ENCODE results near the gene TNFSF4.
"Not testable (repeated sequence)": the region's sequence is repeated elsewhere in the genome, so short reads cannot be mapped to it uniquely, and the experiment has no call there.

TNFSF4 gene

DNA sequence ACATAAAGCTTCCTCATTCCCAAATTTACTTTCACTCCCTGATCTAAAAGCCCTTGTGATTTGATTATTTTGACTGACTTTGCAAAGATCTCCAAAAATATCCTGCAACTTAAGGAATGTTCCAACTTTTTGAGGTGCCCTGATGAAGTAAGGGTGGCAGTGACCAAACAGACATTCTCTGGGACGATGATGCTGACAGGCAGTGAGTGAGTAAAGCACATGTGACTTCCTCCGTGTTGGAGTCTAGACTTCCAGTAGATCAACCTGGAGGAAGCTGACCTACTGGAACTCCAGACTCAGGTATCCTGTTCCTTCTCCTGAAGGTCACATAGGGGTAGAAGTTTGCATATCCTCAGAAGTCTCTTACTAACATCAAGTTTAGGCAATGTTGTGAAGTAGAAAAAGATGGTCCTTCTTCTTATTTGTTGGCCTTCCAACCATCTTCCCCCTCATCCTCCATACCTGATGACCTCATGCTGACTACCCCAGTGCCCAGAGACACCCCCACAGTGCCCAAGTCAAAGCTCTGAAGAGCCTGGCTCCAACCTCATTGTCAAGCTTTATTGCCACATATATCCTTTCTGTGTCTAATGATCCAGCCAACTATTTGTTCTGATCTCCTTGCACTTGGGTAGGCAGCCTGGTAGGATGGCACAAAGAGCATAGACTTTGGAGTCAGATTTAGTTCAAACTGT is 16.0 kb downstream of the TNFSF4 start:
- H3K36me3 Mint-ChIP-seq = peaks cover 8% of the 10 kb centered on the region
- peaks cover 9% of the 10 kb centered on the region for H3K4me1 Mint-ChIP-seq
- H3K27me3 Mint-ChIP-seq = no peaks in the 10 kb centered on the region
- H3K27ac Mint-ChIP-seq = no peak overlapping the region
- H3K9me3 Mint-ChIP-seq = no peaks in the 10 kb centered on the region
- H3K4me3 Mint-ChIP-seq = no peak overlapping the region

DNA sequence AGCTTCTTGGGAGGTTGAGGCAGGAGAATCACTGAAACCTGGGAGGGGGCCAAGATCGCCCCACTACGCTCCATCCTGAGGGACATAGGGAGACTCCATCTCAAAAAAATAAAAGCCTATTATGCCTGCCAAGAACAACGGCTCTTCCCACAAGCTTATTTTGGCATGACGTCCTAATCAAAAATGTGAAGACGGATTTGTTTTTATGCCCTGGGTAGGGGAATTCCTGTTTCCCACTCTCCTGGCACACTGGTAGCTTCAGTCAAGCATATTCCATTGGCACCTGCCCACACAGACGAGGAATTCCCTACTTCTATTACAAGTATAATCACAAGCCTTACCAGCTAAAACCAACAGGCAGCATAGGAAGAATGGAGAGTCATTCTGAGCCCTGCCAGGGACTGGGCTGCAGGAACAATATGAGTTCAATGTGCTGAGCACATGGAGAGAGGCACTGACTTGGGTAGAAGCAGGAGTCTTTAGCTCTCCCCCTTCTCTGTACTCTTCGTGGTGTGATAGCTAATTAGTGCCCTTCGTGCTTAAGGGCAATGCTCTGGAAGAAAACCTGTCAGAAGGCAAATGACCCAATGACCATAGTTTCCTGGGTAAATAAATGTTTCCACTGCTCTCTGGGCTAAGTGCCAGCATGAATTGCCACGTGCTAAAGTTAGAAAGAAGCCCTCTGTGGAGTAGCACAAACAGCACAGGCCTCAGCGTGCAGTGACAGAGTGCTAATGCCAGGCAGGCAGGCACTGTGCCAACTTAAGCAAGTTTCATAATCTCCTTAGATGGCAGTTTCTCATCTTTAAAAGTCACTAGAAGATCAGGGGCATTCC is 16.8 kb downstream of the TNFSF4 start:
- no peaks in the 10 kb centered on the region for H3K9me3 Mint-ChIP-seq
- H3K27me3 Mint-ChIP-seq = no peaks in the 10 kb centered on the region
- peaks cover 8% of the 10 kb centered on the region for H3K36me3 Mint-ChIP-seq
- H3K27ac Mint-ChIP-seq = no peak overlapping the region
- H3K4me1 Mint-ChIP-seq = peaks cover 9% of the 10 kb centered on the region
- no peak overlapping the region for H3K4me3 Mint-ChIP-seq

DNA sequence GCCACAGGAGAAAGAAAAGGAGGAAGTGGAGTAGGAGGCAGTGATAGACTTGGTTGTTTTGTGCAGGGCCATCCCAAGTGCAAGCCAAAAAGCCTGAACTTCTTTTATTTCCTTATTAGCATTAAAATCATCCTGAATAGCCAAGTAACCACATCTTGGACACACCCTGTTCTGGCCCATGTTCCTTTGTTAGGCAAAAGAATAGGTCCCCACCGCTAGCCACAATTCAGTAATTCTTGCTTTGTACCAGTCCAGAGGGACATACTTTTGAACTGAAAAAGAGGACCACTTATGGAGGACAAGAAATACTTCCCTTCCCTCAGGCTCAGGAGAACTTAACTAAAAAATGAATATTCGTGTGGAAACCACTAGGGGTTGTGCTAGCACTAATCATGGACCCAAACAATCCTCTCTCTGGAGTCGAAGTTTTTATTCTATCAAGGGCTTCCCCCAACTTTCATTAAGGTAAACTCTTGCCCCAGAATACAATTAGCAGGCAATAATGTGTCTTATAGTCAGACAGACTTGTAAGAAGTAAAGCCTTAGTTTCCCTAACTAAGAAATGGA is 19.4 kb downstream of the TNFSF4 start:
- peaks cover 6% of the 10 kb centered on the region for H3K36me3 Mint-ChIP-seq
- H3K4me3 Mint-ChIP-seq = no peak overlapping the region
- no peaks in the 10 kb centered on the region for H3K9me3 Mint-ChIP-seq
- H3K27me3 Mint-ChIP-seq = no peaks in the 10 kb centered on the region
- peaks cover 9% of the 10 kb centered on the region for H3K4me1 Mint-ChIP-seq
- no peak overlapping the region for H3K27ac Mint-ChIP-seq

- no peaks in the 10 kb centered on the region for H3K27me3 Mint-ChIP-seq
- no peak overlapping the region for H3K4me3 Mint-ChIP-seq
- no peaks in the 10 kb centered on the region for H3K4me1 Mint-ChIP-seq
- no peak overlapping the region for H3K27ac Mint-ChIP-seq
- peaks cover 6% of the 10 kb centered on the region for H3K9me3 Mint-ChIP-seq
- H3K36me3 Mint-ChIP-seq = peaks cover 6% of the 10 kb centered on the region
These were observed 25.3 kb downstream of the TNFSF4 start for GRCh38 chr1:173181791-173182190.

DNA sequence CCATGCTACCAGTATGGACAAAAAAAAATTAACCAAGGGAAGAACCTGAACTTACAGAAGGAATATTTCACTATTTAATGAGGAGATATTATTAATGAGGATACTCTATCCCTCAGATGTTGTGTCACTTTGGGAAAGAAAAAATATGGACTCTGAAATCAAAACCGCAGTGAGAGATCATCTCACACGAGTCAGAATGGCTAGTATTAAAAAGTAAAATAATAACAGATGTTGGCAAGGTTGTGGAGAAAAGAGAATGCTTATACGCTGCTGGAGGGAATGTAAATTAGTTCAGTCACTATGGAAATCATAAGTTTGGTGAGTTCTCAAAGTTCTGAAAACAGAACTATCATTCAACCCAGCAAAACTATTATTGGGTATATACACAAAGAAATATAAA is 30.9 kb downstream of the TNFSF4 start:
- Mint-ChIP-seq H3K27ac (no peak overlapping the region), H3K4me1 (no peaks in the 10 kb centered on the region), H3K27me3 (no peaks in the 10 kb centered on the region), H3K9me3 (peaks cover 12% of the 10 kb centered on the region), H3K4me3 (no peak overlapping the region), H3K36me3 (peaks cover 14% of the 10 kb centered on the region)

DNA sequence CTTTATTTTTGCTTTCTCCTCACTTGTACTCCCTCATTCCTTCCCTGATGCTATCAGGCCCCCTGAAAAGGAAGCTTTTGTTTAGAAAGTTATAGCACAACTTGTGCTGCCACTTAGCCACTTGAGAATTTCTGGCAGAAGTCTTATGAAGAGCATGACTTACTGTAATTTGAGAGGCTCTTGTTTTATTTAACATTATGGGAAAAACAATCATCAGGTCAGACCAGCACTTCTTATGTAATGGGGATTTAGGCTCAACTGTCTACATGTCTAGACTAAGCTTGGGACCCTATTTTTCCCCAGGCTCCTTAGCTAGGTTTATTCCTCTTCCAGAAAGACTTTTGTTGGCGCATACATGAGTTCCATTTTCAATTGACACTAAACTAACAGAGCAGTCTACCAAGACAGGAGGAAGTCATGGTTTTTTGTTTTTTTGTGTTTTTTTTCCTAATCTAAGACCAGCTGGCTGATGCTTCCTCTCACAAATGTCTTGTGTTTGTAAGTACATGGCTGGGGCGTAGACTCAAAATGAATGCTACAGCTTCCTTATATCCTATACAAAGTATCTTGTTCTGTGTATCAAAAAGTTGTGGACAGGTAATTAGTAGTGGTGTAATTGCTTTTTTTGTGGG is 31.5 kb downstream of the TNFSF4 start:
- Mint-ChIP-seq H3K4me3 (no peak overlapping the region), H3K36me3 (peaks cover 17% of the 10 kb centered on the region), H3K27ac (no peak overlapping the region), H3K4me1 (no peaks in the 10 kb centered on the region), H3K27me3 (no peaks in the 10 kb centered on the region), H3K9me3 (peaks cover 12% of the 10 kb centered on the region)

- no peak overlapping the region for H3K27ac Mint-ChIP-seq
- no peak overlapping the region for H3K4me3 Mint-ChIP-seq
- no peaks in the 10 kb centered on the region for H3K4me1 Mint-ChIP-seq
- peaks cover 16% of the 10 kb centered on the region for H3K36me3 Mint-ChIP-seq
- peaks cover 6% of the 10 kb centered on the region for H3K9me3 Mint-ChIP-seq
- H3K27me3 Mint-ChIP-seq = no peaks in the 10 kb centered on the region
These were observed 33.7 kb downstream of the TNFSF4 start for GRCh38 chr1:173173388-173173787.

GRCh38 chr1:173171152-173171551 is 36.0 kb downstream of the TNFSF4 start:
- H3K36me3 Mint-ChIP-seq = peaks cover 15% of the 10 kb centered on the region
- no peak overlapping the region for H3K4me3 Mint-ChIP-seq
- H3K4me1 Mint-ChIP-seq = no peaks in the 10 kb centered on the region
- peaks cover 6% of the 10 kb centered on the region for H3K9me3 Mint-ChIP-seq
- H3K27me3 Mint-ChIP-seq = no peaks in the 10 kb centered on the region
- no peak overlapping the region for H3K27ac Mint-ChIP-seq

GRCh38 chr1:173168941-173169340 is 38.2 kb downstream of the TNFSF4 start:
- Mint-ChIP-seq H3K27ac (no peak overlapping the region), H3K9me3 (peaks cover 1% of the 10 kb centered on the region), H3K36me3 (peaks cover 11% of the 10 kb centered on the region), H3K4me1 (no peaks in the 10 kb centered on the region), H3K27me3 (no peaks in the 10 kb centered on the region), H3K4me3 (no peak overlapping the region)

DNA sequence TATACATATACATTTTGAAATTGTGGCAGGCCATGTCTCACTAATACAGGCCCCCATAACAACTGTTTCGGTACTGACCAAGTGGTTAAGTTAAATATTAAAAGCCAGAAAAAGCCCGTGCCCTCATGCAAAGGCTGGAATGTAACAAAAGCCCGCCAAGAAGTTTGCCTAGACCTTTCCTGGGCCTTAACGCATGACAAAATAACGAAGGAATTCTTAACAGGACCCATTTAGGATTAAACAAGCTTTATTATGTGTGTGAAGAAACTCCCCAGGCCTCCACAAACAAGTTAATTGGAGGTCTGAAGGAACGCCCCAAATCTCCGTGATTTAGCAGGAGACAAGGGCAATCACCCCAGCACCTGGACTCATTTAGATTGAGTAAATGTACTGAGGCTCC is 42.4 kb downstream of the TNFSF4 start:
- Mint-ChIP-seq H3K36me3 (peaks cover 2% of the 10 kb centered on the region), H3K27me3 (no peaks in the 10 kb centered on the region), H3K27ac (no peak overlapping the region), H3K4me3 (no peak overlapping the region), H3K4me1 (no peaks in the 10 kb centered on the region), H3K9me3 (no peaks in the 10 kb centered on the region)

GRCh38 chr1:173164178-173164577 is 43.0 kb downstream of the TNFSF4 start:
- Mint-ChIP-seq H3K27me3 (no peaks in the 10 kb centered on the region), H3K36me3 (peaks cover 2% of the 10 kb centered on the region), H3K4me3 (no peak overlapping the region), H3K9me3 (no peaks in the 10 kb centered on the region), H3K27ac (no peak overlapping the region), H3K4me1 (no peaks in the 10 kb centered on the region)

DNA sequence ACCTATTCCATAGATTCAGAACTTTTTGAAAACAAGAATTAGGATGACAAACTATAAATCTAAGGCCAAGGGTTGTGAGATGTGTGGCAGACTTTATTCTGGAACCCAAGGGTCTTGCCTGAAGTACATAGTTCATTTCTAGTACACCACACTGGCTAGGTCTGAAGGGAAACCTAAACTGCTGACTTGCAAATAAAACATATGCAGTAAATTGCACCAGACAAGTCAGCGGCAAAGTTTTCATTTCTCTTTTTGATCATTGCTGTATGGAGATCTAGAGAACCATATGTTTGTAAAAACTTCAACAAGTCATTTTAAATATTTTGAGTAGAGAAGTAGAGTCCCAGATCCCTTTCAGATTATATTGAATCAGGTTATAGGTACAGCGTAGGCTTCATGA is 43.9 kb downstream of the TNFSF4 start:
- Mint-ChIP-seq H3K9me3 (no peaks in the 10 kb centered on the region), H3K36me3 (no peaks in the 10 kb centered on the region), H3K4me1 (no peaks in the 10 kb centered on the region), H3K27ac (no peak overlapping the region), H3K4me3 (no peak overlapping the region), H3K27me3 (no peaks in the 10 kb centered on the region)

DNA sequence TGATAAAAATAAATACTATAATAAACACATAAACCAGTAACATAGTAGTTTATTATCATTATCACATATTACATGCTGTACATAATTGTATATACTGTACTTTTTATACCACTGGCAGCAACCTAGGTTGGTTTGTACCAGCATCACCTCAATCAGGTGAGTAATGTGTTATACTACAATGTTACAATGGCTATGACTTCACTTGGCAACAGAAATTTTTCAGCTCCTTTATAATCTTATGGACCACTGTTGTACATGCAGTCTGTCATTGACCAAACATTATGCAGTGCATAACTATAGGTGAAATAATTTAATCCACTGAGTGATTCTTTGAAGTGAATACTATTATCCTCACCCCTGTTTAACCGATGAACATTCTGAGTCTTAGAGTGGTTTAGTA is 44.5 kb downstream of the TNFSF4 start:
- Mint-ChIP-seq H3K4me3 (no peak overlapping the region), H3K27ac (no peak overlapping the region), H3K36me3 (no peaks in the 10 kb centered on the region), H3K4me1 (no peaks in the 10 kb centered on the region), H3K9me3 (no peaks in the 10 kb centered on the region), H3K27me3 (no peaks in the 10 kb centered on the region)

DNA sequence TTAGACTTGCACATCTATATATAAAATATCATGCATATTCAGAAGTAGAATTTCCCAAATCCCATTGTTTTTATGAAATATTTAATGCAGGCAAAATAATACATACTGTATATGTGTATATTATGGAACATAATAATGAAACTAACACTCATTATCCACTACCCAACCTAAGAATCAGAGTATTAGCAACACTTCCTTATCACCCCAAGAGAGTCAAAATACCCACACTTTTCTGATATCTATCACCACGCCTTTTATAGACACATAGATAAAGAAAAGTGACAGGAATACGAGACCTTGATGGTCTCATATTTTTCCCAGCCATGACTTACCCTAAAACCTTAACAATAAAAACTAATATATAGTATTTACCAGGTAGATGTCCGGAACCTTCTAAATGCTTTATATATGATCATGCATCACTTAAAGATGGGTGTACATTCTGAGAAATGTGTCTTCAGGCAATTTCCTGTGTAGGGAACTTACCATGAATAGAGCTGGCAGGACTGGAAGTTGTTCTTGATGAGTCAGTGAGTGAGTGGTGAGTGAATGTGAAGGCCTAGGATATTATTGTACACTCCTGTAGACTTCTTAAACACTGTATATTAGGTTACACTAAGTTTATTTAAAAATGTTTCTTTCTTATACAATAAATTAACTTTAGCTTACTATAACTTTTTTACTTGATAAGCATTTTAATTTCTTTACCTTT is 45.5 kb downstream of the TNFSF4 start:
- no peaks in the 10 kb centered on the region for H3K9me3 Mint-ChIP-seq
- H3K4me3 Mint-ChIP-seq = no peak overlapping the region
- H3K27ac Mint-ChIP-seq = no peak overlapping the region
- H3K4me1 Mint-ChIP-seq = no peaks in the 10 kb centered on the region
- H3K27me3 Mint-ChIP-seq = no peaks in the 10 kb centered on the region
- no peaks in the 10 kb centered on the region for H3K36me3 Mint-ChIP-seq

DNA sequence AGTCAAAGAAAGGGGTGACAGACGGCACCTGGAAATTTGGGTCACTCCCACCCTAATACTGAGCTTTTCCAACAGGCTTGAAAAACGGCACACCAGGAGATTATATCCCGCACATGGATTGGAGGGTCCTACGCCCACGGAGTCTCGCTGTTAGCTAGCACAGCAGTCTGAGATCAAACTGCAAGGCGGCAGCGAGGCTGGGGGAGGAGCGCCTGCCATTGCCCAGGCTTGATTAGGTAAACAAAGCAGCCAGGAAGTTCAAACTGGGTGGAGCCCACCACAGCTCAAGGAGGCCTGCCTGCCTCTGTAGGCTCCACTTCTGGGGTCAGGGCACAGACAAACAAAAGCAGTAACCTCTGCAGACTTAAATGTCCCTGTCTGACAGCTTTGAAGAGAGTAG is 53.2 kb downstream of the TNFSF4 start:
- H3K9me3 Mint-ChIP-seq, H3K27ac Mint-ChIP-seq, H3K36me3 Mint-ChIP-seq, H3K4me3 Mint-ChIP-seq, H3K27me3 Mint-ChIP-seq: not testable (repeated sequence)
- H3K4me1 Mint-ChIP-seq = peaks cover 10% of the 10 kb centered on the region
